Tibial nerve (tissue), 4 donors: ENCODE data around the gene BBS5.
"Not testable (repeated sequence)": the region's sequence is repeated elsewhere in the genome, so short reads cannot be mapped to it uniquely, and the experiment has no call there.

ENCODE experiments used
- CTCF ChIP-seq, 5 experiments: fragments of 200-600 bp in 3 of 5; fragments of 450-650 bp in 2 of 5; sonication (generic) in 3 of 5; IDR thresholded peaks; one replicate each; pipeline ENCODE4 v1.5.1; 2016 to 2019; ENCODE audit warnings: antibody characterized with exemption in 5 of 5, mild to moderate bottlenecking in 3 of 5, moderate library complexity in 2 of 5
- EP300 ChIP-seq, 2 donors: sonication (generic); formaldehyde crosslinking; IDR thresholded peaks; one replicate each; pipeline ENCODE4 v1.6.1; 2017; ENCODE audit warnings: antibody characterized with exemption in 2 of 2, mild to moderate bottlenecking in 1 of 2
- POLR2A ChIP-seq, 2 donors: fragments of 450-650 bp; IDR thresholded peaks; one replicate each; pipeline ENCODE4 v1.6.1; 2017; ENCODE audit warnings: antibody characterized with exemption in 2 of 2, mild to moderate bottlenecking in 2 of 2, moderate library complexity in 2 of 2

DNA sequence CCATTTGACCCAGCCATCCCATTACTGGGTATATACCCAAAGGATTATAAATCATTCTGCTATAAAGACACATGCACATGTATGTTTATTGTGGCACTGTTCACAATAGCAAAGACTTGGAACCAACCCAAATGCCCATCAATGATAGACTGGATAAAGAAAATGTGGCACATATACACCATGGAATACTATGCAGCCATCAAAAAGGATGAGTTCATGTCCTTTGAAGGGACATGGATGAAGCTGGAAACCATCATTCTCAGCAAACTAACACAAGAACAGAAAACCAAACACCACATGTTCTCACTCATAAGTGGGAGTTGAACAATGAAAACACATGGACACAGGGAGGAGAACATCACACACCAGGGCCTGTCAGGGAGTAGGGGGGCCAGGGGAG lies 47.5 kb upstream of the BBS5 start:
- TF ChIP-seq CTCF, POLR2A, EP300 (IDR thresholded peaks at IDR 0.05): not testable (repeated sequence)
